Measurements from ENCODE around the gene SCAMP4. TPM values are rescaled to one million over a fixed set of nuclear protein-coding genes. Genes with fewer than 3 reads are reported as not detected.
A peak's percentile ranks its signal among the peaks of the same experiment; 100 is the strongest.

The SCAMP4 gene
- total and polyA plus RNA-seq, 2 of the 13 experiments (the other 11 are each of a cell fraction or from before 2014, with no cell fraction given), result 10.7 to 13.7 TPM

DNA sequence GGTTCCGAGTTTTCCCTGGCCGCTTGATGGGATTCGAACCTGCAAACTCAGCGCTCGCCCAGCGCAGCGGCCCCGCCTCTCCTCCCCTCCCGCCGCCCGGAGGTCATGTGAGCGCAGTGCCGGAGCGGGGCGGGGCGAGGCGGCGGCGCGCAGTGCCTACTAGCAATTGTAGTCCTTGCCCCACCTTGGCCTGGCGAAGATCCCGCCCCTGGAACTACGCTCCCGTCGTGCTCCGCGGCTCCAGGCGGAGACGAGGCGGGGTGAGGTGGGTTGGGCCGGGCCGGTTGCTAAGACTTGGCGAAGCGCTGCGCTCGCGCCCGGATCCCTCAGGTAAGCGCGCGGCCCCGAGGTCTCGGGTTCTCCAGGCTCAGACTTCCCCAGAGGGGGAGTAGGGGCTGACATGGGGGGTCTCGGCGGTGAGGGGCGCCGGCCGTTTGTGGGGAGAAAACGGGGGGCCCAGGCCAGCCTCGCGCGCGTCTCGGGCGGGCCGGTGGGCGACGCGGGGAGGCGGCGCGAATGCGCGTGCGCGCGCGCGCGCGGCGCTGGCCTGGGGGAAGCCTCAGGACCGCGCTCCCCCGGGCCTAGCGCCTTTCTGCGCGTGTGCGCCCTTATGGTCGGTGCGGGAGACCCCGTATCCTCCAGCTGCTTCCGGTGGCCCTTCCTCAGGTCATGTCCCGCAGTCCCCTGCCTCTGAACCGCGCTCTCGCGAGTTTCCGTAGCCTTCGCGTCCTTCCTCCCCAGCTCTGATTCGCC is at the start of gene SCAMP4, which contains the start of gene ADAT3 (continued):
- TF ChIP-seq ZBTB46 (CRISPR knock-in tag; IDR thresholded peaks at IDR 0.05; ENCODE audit: borderline replicate concordance) (0 out of 2 replicates have a peak, but pooled peaks have one; percentile 42), ZNF446 (CRISPR knock-in tag; IDR thresholded peaks at IDR 0.05) (0 out of 2 replicates have a peak, but pooled peaks have one; percentile 46), ZNF768 (CRISPR knock-in tag; IDR thresholded peaks at IDR 0.05) (peak; percentile 22; the same call in 1 of the 2 replicates), GATAD2A (CRISPR knock-in tag; IDR thresholded peaks at IDR 0.05) (peak; percentile 81), ZNF124 (CRISPR knock-in tag; IDR thresholded peaks at IDR 0.05) (no peak), HOXD1 (CRISPR knock-in tag; IDR thresholded peaks at IDR 0.05) (peak; percentile 56; the same call in 1 of the 2 replicates), ZNF264 (CRISPR knock-in tag; IDR thresholded peaks at IDR 0.05) (no peak), ZFP36 (IDR thresholded peaks at IDR 0.05; ENCODE audit: borderline replicate concordance, low read depth, low read length, partially characterized antibody) (no peak), ZNF746 (CRISPR knock-in tag; IDR thresholded peaks at IDR 0.05) (peak; percentile 30; the same call in 1 of the 2 replicates), MYNN (CRISPR knock-in tag; IDR thresholded peaks at IDR 0.05; ENCODE audit: low read depth) (no peak), RERE (CRISPR knock-in tag; IDR thresholded peaks at IDR 0.05; ENCODE audit: low read depth) (no peak), KDM3A (CRISPR knock-in tag; IDR thresholded peaks at IDR 0.05; ENCODE audit: low read depth) (no peak), DMAP1 (CRISPR knock-in tag; IDR thresholded peaks at IDR 0.05) (0 out of 2 replicates have a peak, but pooled peaks have one; percentile 49), DBP (CRISPR knock-in tag; IDR thresholded peaks at IDR 0.05; ENCODE audit: not compliant biosample characterization) (no peak), NCOA1 (CRISPR knock-in tag; IDR thresholded peaks at IDR 0.05) (no peak), FUBP1 (CRISPR knock-in tag; IDR thresholded peaks at IDR 0.05; ENCODE audit: borderline replicate concordance) (no peak), ZFYVE20 (CRISPR knock-in tag; IDR thresholded peaks at IDR 0.05; ENCODE audit: borderline replicate concordance, low read depth) (no peak)

Data from HepG2 (cell line).